Activated effector memory CD4-positive, alpha-beta T cell treated with Interleukin-2 at 50 U/mL for 16 hours (primary cell): ENCODE measurements around the gene HNRNPUL2.
"Not testable (repeated sequence)": the region's sequence is repeated elsewhere in the genome, so short reads cannot be mapped to it uniquely, and the experiment has no call there.

ENCODE experiments used
- DNase-seq: peaks from one replicate; pipeline ENCODE4 v3.0.0-alpha.2; 2020

HNRNPUL2 gene

GRCh38 chr11:62702246-62702645 is 25.0 kb downstream of the HNRNPUL2 start:
- DNase-seq, result no peak

GRCh38 chr11:62694455-62695167 is 32.6 kb downstream of the HNRNPUL2 start:
- peak; percentile 56 for DNase-seq

GRCh38 chr11:62693624-62694023 is 33.6 kb downstream of the HNRNPUL2 start:
- DNase-seq, result not testable (repeated sequence)

GRCh38 chr11:62689421-62690183 is 37.7 kb downstream of the HNRNPUL2 start, which contains the start of gene LRRN4CL:
Gene LRRN4CL (minus strand): TSS chr11:62689530. CDS start chr11:62688508, 1,022 bp downstream.
- no peak for DNase-seq

- no peak for DNase-seq
Measured at GRCh38 chr11:62688491-62688890, 38.8 kb downstream of the HNRNPUL2 start.

GRCh38 chr11:62687508-62688396 is 39.5 kb downstream of the HNRNPUL2 start:
- DNase-seq, result no peak

GRCh38 chr11:62682518-62682917 is 44.7 kb downstream of the HNRNPUL2 start:
- DNase-seq, result no peak

- no peak for DNase-seq
Measured at GRCh38 chr11:62680825-62681240, 46.4 kb downstream of the HNRNPUL2 start.

GRCh38 chr11:62678770-62679696 is 48.2 kb downstream of the HNRNPUL2 start, which contains the start of gene UBXN1:
Gene UBXN1 (minus strand): TSS chr11:62679073. CDS start chr11:62678923, 150 bp downstream.
- DNase-seq, result peak; percentile 74

- DNase-seq, result no peak
Measured at GRCh38 chr11:62678433-62678769, 48.9 kb downstream of the HNRNPUL2 start.

- DNase-seq, result no peak
Measured at GRCh38 chr11:62677714-62678113, 49.5 kb downstream of the HNRNPUL2 start.

GRCh38 chr11:62677156-62677555 is 50.1 kb downstream of the HNRNPUL2 start:
- no peak for DNase-seq

GRCh38 chr11:62676698-62677097 is 50.6 kb downstream of the HNRNPUL2 start:
- no peak for DNase-seq

GRCh38 chr11:62675415-62675814 is 51.8 kb downstream of the HNRNPUL2 start:
- not testable (repeated sequence) for DNase-seq

- DNase-seq, result no peak
Measured at GRCh38 chr11:62673196-62673525, 54.1 kb downstream of the HNRNPUL2 start.

GRCh38 chr11:62671608-62672389 is 55.5 kb downstream of the HNRNPUL2 start, which contains the start of the genes LBHD1 and UQCC3:
Gene LBHD1 (minus strand): TSS chr11:62672267. CDS start chr11:62670031, 2,236 bp downstream.
Gene UQCC3 (plus strand): TSS chr11:62671673. CDS start chr11:62671746, 73 bp downstream.
- DNase-seq, result peak; percentile 69

GRCh38 chr11:62671236-62671607 is 56.0 kb downstream of the HNRNPUL2 start:
- no peak for DNase-seq

GRCh38 chr11:62669420-62670161 is 57.7 kb downstream of the HNRNPUL2 start:
- DNase-seq, result no peak

GRCh38 chr11:62667460-62667859 is 59.8 kb downstream of the HNRNPUL2 start:
- no peak for DNase-seq

- DNase-seq, result no peak
Measured at GRCh38 chr11:62666259-62666926, 60.9 kb downstream of the HNRNPUL2 start.
